Brain microvascular endothelial cell (primary cell): Measurements from ENCODE around the gene SERPIND1.

ENCODE experiments used
- DNase-seq: peaks from one replicate; pipeline ENCODE4 v3.0.0-alpha.2; 2020
- H3K27ac ChIP-seq: fragments of 250-450 bp; sonication (Bioruptor Pico); 2 replicates; pipeline ENCODE4 v1.5.1; 2020; ENCODE audit warnings: mild to moderate bottlenecking, moderate library complexity
- H3K27me3 ChIP-seq: fragments of 250-450 bp; sonication (Bioruptor Pico); replicated peaks from 2 replicates; pipeline ENCODE4 v1.5.1; 2020; ENCODE audit warnings: mild to moderate bottlenecking
- H3K36me3 ChIP-seq: fragments of 250-450 bp; sonication (Bioruptor Pico); replicated peaks from 2 replicates; pipeline ENCODE4 v1.5.1; 2020; ENCODE audit warnings: mild to moderate bottlenecking
- H3K4me3 ChIP-seq: 2 replicates; pipeline ENCODE4 v1.5.1; 2011; ENCODE audit warnings: low read depth, mild to moderate bottlenecking, control low read depth, low read length, moderate library complexity
- in situ Hi-C: cut with HindIII; loops from 2 replicates; pipeline ENCODE4 v1.10.0; 2017; ENCODE audit warnings: low sequenced_read_pairs, low pct_ligation_motif_present
- TF ChIP-seq, protein P1 (sequence below): IDR thresholded peaks from 2 replicates; pipeline ENCODE4 v1.5.1; 2011; ENCODE audit warnings: low read depth, mild to moderate bottlenecking, moderate library complexity, low read length, control low read depth, inconsistent platforms; ENCODE audit errors: missing control alignments

Gene SERPIND1, protein sequence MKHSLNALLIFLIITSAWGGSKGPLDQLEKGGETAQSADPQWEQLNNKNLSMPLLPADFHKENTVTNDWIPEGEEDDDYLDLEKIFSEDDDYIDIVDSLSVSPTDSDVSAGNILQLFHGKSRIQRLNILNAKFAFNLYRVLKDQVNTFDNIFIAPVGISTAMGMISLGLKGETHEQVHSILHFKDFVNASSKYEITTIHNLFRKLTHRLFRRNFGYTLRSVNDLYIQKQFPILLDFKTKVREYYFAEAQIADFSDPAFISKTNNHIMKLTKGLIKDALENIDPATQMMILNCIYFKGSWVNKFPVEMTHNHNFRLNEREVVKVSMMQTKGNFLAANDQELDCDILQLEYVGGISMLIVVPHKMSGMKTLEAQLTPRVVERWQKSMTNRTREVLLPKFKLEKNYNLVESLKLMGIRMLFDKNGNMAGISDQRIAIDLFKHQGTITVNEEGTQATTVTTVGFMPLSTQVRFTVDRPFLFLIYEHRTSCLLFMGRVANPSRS

DNA sequence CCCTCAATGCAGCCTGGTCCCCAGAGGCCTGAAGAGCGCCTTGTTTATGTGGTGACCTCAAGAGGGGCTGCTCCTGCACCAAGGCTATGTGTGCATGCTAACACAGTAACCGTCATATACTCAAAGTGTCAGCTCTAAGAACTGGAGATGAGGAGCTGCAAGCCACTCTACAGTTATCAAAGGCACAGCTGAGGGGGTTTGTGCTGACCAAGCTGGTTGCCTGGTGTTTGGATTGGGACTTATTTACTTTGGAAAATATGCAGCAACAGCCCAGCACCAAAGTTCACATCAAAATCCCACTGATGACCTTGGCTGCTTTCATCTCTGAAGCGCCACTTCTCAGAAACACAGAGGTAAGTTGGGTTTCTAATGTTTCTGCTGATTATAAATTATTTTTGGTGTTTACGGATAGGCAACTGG is at the start of gene SERPIND1:
TSS of gene SERPIND1 (plus strand) at position 321 of the 420 bp plus-strand sequence. CDS start 5,200 bp downstream, outside the sequence.
- in situ Hi-C loops: no loop called here
- Histone ChIP-seq H3K27me3 (no peaks in the 10 kb centered on the region), H3K36me3 (peaks cover 6% of the 10 kb centered on the region), H3K27ac (no peak within 1 kb of the TSS), H3K4me3 (no peak within 1 kb of the TSS)
- TF ChIP-seq, protein P1, sequence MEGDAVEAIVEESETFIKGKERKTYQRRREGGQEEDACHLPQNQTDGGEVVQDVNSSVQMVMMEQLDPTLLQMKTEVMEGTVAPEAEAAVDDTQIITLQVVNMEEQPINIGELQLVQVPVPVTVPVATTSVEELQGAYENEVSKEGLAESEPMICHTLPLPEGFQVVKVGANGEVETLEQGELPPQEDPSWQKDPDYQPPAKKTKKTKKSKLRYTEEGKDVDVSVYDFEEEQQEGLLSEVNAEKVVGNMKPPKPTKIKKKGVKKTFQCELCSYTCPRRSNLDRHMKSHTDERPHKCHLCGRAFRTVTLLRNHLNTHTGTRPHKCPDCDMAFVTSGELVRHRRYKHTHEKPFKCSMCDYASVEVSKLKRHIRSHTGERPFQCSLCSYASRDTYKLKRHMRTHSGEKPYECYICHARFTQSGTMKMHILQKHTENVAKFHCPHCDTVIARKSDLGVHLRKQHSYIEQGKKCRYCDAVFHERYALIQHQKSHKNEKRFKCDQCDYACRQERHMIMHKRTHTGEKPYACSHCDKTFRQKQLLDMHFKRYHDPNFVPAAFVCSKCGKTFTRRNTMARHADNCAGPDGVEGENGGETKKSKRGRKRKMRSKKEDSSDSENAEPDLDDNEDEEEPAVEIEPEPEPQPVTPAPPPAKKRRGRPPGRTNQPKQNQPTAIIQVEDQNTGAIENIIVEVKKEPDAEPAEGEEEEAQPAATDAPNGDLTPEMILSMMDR: no peak
- DNase-seq: no peak

DNA sequence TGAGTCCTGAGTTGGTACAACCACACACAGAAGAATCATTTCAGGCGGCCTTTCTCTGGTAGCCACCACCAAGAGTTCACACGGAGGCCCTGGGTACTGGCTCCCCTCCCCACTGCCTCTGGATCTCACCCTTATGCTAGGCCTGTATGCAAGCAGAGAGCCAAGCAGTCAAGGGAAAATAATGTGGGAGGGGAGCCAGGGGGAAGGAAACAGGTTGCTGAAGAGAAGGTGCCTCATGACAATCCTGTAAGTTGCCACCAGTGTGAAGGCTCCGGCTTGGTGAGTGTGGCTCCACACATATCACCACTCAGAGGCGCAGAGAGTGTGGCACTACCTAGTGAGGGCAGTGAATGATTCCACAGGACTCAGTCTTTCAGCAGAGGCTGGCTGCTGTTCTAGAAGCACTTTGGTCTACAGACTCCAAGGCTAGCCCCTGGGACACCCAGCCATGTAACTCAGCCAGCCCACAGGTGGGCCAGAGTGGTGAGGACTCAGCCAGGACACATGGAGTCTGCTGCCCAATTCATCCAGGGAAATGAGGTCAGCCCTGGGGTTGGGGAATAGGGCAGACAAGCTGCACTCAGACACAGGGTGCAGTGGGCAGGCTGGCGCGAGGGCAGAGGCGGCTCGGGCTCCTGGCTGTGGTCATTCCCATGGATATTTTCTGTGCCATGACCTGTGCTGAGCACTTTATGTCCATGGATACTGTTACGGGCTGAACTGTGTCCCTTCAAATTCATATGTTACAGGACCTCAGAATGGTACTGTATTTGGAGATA is 49.0 kb upstream of the SERPIND1 start:
- Histone ChIP-seq H3K27me3 (no peaks in the 10 kb centered on the region), H3K27ac (no peak overlapping the region), H3K4me3 (no peak overlapping the region), H3K36me3 (peaks cover 29% of the 10 kb centered on the region)
- in situ Hi-C loops: no loop called here
- DNase-seq: no peak
- TF ChIP-seq, protein P1: no peak

DNA sequence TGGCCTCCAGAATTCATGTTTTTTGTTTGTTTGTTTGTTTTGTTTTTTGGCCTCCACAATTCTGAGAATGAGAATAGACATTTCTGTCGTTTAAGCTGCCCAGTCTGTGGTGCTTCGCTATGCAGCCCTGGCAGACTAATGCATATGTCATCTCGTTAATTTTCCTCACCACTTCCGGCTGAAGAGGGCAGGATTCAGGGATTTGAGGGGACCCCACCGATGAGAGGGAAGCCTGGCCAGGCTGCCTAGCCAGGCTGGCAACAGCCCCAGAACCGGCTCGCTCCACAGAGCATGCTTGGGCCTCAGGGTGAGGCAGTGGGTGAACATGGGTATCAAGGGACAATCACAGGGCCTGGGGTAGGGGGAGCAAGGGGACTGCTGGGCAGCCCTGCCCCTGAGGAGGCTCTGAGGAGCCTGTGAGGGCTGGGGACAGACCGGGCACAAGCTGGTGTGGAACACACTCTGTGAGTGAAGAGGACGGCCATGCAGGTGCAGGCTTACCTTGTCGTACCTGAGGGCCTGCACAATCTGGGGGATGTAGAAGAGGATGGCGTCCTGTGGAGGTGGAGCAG is 47.8 kb upstream of the SERPIND1 start:
- TF ChIP-seq, protein P1: no peak
- H3K36me3 ChIP-seq: peaks cover 32% of the 10 kb centered on the region
- no peak overlapping the region for H3K27ac ChIP-seq
- no peak overlapping the region for H3K4me3 ChIP-seq
- H3K27me3 ChIP-seq: no peaks in the 10 kb centered on the region
- in situ Hi-C loops: no loop called here
- DNase-seq: no peak

DNA sequence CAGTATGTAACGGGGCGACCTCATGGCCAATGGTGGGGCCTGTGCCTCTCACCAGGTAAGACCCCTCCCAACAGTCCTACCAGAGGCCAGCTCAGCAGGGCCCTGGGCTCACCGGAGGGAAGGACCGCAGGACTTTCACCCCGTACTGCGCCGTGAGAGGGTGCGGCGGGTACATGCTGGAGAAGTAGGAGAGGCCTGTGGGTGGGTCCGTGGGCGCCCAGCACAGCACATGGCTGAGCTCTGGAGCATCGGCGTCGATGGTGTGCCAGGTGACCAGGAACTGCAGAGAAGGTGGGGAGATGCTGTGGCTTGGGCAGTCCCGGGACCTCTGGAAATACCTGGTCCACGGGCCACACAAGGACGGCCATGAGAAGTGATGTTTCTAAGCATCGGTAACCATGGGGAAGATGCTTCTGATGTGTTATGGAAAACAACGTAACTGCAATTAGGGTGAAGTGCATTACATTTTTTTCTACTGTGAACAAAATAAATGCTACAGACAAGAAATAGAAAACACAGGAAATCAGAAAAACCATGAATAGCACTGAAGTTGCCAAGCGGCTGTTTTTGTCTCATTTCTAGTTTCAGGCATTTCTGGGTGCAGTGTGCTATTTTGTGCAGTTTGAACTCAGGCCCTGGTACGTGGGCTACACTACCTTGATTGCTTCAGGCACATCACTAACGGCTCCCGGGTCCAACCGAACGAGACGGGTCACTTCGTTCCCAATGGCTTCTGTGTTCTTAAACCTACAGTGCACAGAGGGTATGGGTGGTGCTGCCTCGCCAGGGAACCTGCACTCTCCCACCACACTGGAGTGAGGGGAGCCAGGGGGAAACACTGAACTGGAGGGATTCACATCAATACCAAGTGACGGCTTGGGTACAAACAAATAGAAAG is 46.5 kb upstream of the SERPIND1 start:
- Histone ChIP-seq H3K27ac (no peak overlapping the region), H3K36me3 (peaks cover 27% of the 10 kb centered on the region), H3K4me3 (no peak overlapping the region), H3K27me3 (no peaks in the 10 kb centered on the region)
- TF ChIP-seq, protein P1: no peak
- no peak for DNase-seq
- in situ Hi-C loops: no loop called here

DNA sequence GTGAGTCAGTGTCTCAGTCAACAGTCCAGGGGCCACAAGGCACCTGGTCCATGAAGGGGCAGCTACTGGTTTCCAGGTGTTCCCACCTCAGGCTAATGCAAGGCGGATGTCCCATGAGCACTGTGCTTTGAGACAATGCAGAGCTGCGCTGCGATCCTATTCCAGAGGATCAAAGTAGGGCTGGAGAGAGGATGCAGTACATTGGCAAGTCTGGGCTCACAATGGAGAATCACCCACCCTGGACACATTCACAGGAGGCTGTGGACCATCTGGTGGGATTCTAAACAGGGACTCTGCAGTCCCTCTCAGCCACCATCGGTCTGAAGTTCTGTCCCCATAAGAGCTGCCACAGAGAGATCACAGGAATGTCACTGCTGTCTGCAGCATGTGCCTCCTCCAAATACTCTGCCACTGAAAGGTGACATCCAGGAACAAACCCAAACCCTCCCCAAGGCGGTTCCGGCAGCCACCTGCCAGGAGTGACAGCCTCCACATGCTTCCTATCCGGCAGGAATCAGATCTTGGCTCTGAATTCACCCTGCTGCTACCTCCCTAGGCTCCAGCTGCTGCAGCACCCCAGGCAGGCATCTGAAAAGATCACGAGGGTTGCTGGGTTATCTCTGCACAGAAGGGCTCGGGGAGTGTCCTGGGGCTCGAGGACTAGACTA is 45.3 kb upstream of the SERPIND1 start:
- H3K27ac ChIP-seq: no peak overlapping the region
- peaks cover 27% of the 10 kb centered on the region for H3K36me3 ChIP-seq
- no peak for DNase-seq
- TF ChIP-seq, protein P1: no peak
- no peak overlapping the region for H3K4me3 ChIP-seq
- in situ Hi-C loops: no loop called here
- H3K27me3 ChIP-seq: no peaks in the 10 kb centered on the region
